Measurements from ENCODE around the gene EEPD1. TPM values are rescaled to one million over a fixed set of nuclear protein-coding genes. Genes with fewer than 3 reads are reported as not detected.
A peak's percentile ranks its signal among the peaks of the same experiment; 100 is the strongest.

EEPD1 gene
- total RNA-seq, 1 donor from 2014 or later: 5.4 TPM

- Mint-ChIP-seq H3K4me3 (ENCODE audit: unreplicated experiment) (peak overlapping the region; percentile 40), H3K27ac (ENCODE audit: unreplicated experiment) (peak overlapping the region; percentile 93), H3K4me1 (ENCODE audit: low read depth, unreplicated experiment) (peaks cover 36% of the 10 kb centered on the region), H3K9me3 (ENCODE audit: unreplicated experiment) (peaks cover 4% of the 10 kb centered on the region), H3K36me3 (ENCODE audit: low read depth, unreplicated experiment) (no peaks in the 10 kb centered on the region), H3K27me3 (ENCODE audit: low read depth, unreplicated experiment) (no peaks in the 10 kb centered on the region)
- FAIRE-seq: peak; percentile 96
- Histone ChIP-seq H3K4me2 (ENCODE audit: low read length) (peak overlapping the region; percentile 87), H3K36me3 (ENCODE audit: insufficient read depth, low read length) (no peaks in the 10 kb centered on the region), H3K4me1 (ENCODE audit: insufficient read depth, low read length) (peaks cover 44% of the 10 kb centered on the region), H3K4me3 (ENCODE audit: insufficient read depth, low read depth, low read length) (peak overlapping the region; percentile 37), H4K20me1 (ENCODE audit: insufficient read depth, low read length) (no peaks in the 10 kb centered on the region), H3K27me3 (ENCODE audit: insufficient read depth, low read length) (no peaks in the 10 kb centered on the region), H3K9me3 (ENCODE audit: insufficient read depth, low read depth, low read length) (no peaks in the 10 kb centered on the region), H2AFZ (ENCODE audit: low read depth, low read length) (no peak overlapping the region), H3K27ac (ENCODE audit: low read depth, low read length) (peak overlapping the region; percentile 87), H3K9ac (ENCODE audit: low read length) (peak overlapping the region; percentile 65), H3K79me2 (ENCODE audit: insufficient read depth, low read length) (no peaks in the 10 kb centered on the region)
- no peak for TF ChIP-seq CTCF (IDR thresholded peaks at IDR 0.05; ENCODE audit: insufficient read depth, low read depth, low read length)
- TF ChIP-seq EZH2 (IDR thresholded peaks at IDR 0.05; ENCODE audit: insufficient read depth, low read length): no peak
- peak; percentile 96 for DNase-seq (ENCODE audit: low read depth)
These were observed 37.4 kb upstream of the EEPD1 start for GRCh38 chr7:36115448-36116321.

GRCh38 chr7:36116347-36117202, 36.5 kb upstream of the EEPD1 start:
- H3K9me3 Mint-ChIP-seq (ENCODE audit: unreplicated experiment): peaks cover 8% of the 10 kb centered on the region
- H3K9me3 ChIP-seq (ENCODE audit: insufficient read depth, low read depth, low read length): no peaks in the 10 kb centered on the region
- peak overlapping the region; percentile 40 for H3K4me3 Mint-ChIP-seq (ENCODE audit: unreplicated experiment)

More at GRCh38 chr7:36116347-36117202, 36.5 kb upstream of the EEPD1 start:
- Mint-ChIP-seq H3K36me3 (ENCODE audit: low read depth, unreplicated experiment) (no peaks in the 10 kb centered on the region), H3K27ac (ENCODE audit: unreplicated experiment) (peak overlapping the region; percentile 93), H3K4me1 (ENCODE audit: low read depth, unreplicated experiment) (peaks cover 36% of the 10 kb centered on the region), H3K27me3 (ENCODE audit: low read depth, unreplicated experiment) (no peaks in the 10 kb centered on the region)
- no peaks in the 10 kb centered on the region for H3K27me3 ChIP-seq (ENCODE audit: insufficient read depth, low read length)
- peak overlapping the region; percentile 37 for H3K4me3 ChIP-seq (ENCODE audit: insufficient read depth, low read depth, low read length)
- FAIRE-seq: peak; percentile 55
- peaks cover 44% of the 10 kb centered on the region for H3K4me1 ChIP-seq (ENCODE audit: insufficient read depth, low read length)
- TF ChIP-seq CTCF (IDR thresholded peaks at IDR 0.05; ENCODE audit: insufficient read depth, low read depth, low read length) (no peak), EZH2 (IDR thresholded peaks at IDR 0.05; ENCODE audit: insufficient read depth, low read length) (no peak)
- peak overlapping the region; percentile 87 for H3K27ac ChIP-seq (ENCODE audit: low read depth, low read length)
- H3K36me3 ChIP-seq (ENCODE audit: insufficient read depth, low read length): no peaks in the 10 kb centered on the region
- no peaks in the 10 kb centered on the region for H4K20me1 ChIP-seq (ENCODE audit: insufficient read depth, low read length)
- H2AFZ ChIP-seq (ENCODE audit: low read depth, low read length): peak overlapping the region; percentile 28
- H3K9ac ChIP-seq (ENCODE audit: low read length): peak overlapping the region; percentile 65
- peak; percentile 39 for DNase-seq (ENCODE audit: low read depth)
- H3K79me2 ChIP-seq (ENCODE audit: insufficient read depth, low read length): no peaks in the 10 kb centered on the region
- peak overlapping the region; percentile 87 for H3K4me2 ChIP-seq (ENCODE audit: low read length)

All from astrocyte (in vitro differentiated cells and primary cell).